Uterus (tissue), 4 donors: ENCODE results near the gene CRYBA4. TPM values are rescaled to one million over a fixed set of nuclear protein-coding genes. Genes with fewer than 3 reads are reported as not detected.

Experiments
- DNase-seq, 2 donors: peaks; one replicate each; pipeline ENCODE4 v3.0.0-alpha.2; 2019 to 2020
- H3K27ac ChIP-seq, 2 donors: fragments of 200-600 bp; sonication (generic); 1 replicate in 1 of 2; 2 replicates in 1 of 2; pipeline ENCODE4 v1.5.1; 2016 to 2018
- H3K27me3 ChIP-seq, 2 donors: fragments of 200-600 bp; sonication (generic); one replicate each; pipeline ENCODE4 v1.5.1; 2018 to 2019; ENCODE audit warnings: control low read depth in 1 of 2
- H3K36me3 ChIP-seq, 2 donors: fragments of 200-600 bp; sonication (generic); one replicate each; pipeline ENCODE4 v1.5.1; 2019; ENCODE audit warnings: control low read depth in 1 of 2
- H3K4me1 ChIP-seq, 2 donors: fragments of 200-600 bp; sonication (generic); one replicate each; pipeline ENCODE4 v1.5.1; 2018 to 2019; ENCODE audit warnings: control low read depth in 1 of 2
- H3K4me3 ChIP-seq, 2 donors: fragments of 200-600 bp; sonication (generic); 1 replicate in 1 of 2; 2 replicates in 1 of 2; pipeline ENCODE4 v1.5.1; 2018 to 2019; ENCODE audit warnings: mild to moderate bottlenecking in 1 of 2
- H3K9me3 ChIP-seq, 2 donors: fragments of 200-600 bp; sonication (generic); one replicate each; pipeline ENCODE4 v1.5.1; 2019; ENCODE audit warnings: control low read depth in 1 of 2
- CTCF ChIP-seq, 4 experiments: fragments of 200-600 bp in 2 of 4; fragments of 450-650 bp in 2 of 4; sonication (generic) in 2 of 4; IDR thresholded peaks; one replicate each; pipeline ENCODE4 v1.5.1; 2016 to 2019; ENCODE audit warnings: antibody characterized with exemption in 4 of 4, mild to moderate bottlenecking in 2 of 4, moderate library complexity in 1 of 4
- POLR2A ChIP-seq, 2 donors: fragments of 450-650 bp; IDR thresholded peaks; one replicate each; pipeline ENCODE4 v1.6.1; 2016; ENCODE audit warnings: antibody characterized with exemption in 2 of 2, mild to moderate bottlenecking in 1 of 2, moderate library complexity in 1 of 2
- intact Hi-C: fragments of 100-400 bp; cut with DNase I; formaldehyde crosslinking; loops from one replicate; pipeline ENCODE4 v1.15.1; 2023; ENCODE audit warnings: low total_unique reads
- total RNA-seq, 4 donors: library from RNA; depleted of rRNA in 3 of 4; stranded (reverse); fragments of >200 nt in 3 of 4; gene quantifications; one replicate each; pipeline versions ENCODE4 v1.1.0 to v1.2.4, GENCODE V29; 2014 to 2023
- donor health status: DM: yes; HTN: yes; CAD: no.

The CRYBA4 gene
- total RNA-seq, 4 donors from 2014 or later = not detected

GRCh38 chr22:26585104-26585790 lies 36.5 kb upstream of the CRYBA4 start:
- H3K9me3 ChIP-seq = no peaks in the 10 kb centered on the region
- H3K4me1 ChIP-seq = no peaks in the 10 kb centered on the region
- intact Hi-C loops = no loop called here
- peak; percentile 19 to 32 for DNase-seq
- H3K4me3 ChIP-seq = no peak overlapping the region
- no peaks in the 10 kb centered on the region for H3K36me3 ChIP-seq
- TF ChIP-seq CTCF (IDR thresholded peaks at IDR 0.05) = no peak
- TF ChIP-seq POLR2A (IDR thresholded peaks at IDR 0.05) = no peak
- no peak overlapping the region for H3K27ac ChIP-seq
- H3K27me3 ChIP-seq = no peaks in the 10 kb centered on the region

- DNase-seq = peak in 1 of 2 donors; percentile 34
- Histone ChIP-seq H3K4me3 (no peak overlapping the region), H3K36me3 (no peaks in the 10 kb centered on the region), H3K27ac (peak overlapping the region; percentile 40 to 65), H3K4me1 (peaks cover 0 to 6% of the 10 kb centered on the region in 2 donors), H3K27me3 (no peaks in the 10 kb centered on the region), H3K9me3 (no peaks in the 10 kb centered on the region)
- intact Hi-C loops = no loop called here
- no peak for TF ChIP-seq POLR2A (IDR thresholded peaks at IDR 0.05)
- TF ChIP-seq CTCF (IDR thresholded peaks at IDR 0.05) = no peak
Observed at GRCh38 chr22:26586556-26587325, 35.0 kb upstream of the CRYBA4 start.

GRCh38 chr22:26587991-26588613 lies 33.7 kb upstream of the CRYBA4 start:
- H3K27ac ChIP-seq = no peak overlapping the region
- no peak overlapping the region for H3K4me3 ChIP-seq
- no peaks in the 10 kb centered on the region for H3K9me3 ChIP-seq
- intact Hi-C loops = no loop called here
- H3K36me3 ChIP-seq = no peaks in the 10 kb centered on the region
- H3K4me1 ChIP-seq = peaks cover 0 to 6% of the 10 kb centered on the region in 2 donors
- DNase-seq = no peak
- TF ChIP-seq POLR2A (IDR thresholded peaks at IDR 0.05) (no peak), CTCF (IDR thresholded peaks at IDR 0.05) (no peak)
- H3K27me3 ChIP-seq = no peaks in the 10 kb centered on the region

DNA sequence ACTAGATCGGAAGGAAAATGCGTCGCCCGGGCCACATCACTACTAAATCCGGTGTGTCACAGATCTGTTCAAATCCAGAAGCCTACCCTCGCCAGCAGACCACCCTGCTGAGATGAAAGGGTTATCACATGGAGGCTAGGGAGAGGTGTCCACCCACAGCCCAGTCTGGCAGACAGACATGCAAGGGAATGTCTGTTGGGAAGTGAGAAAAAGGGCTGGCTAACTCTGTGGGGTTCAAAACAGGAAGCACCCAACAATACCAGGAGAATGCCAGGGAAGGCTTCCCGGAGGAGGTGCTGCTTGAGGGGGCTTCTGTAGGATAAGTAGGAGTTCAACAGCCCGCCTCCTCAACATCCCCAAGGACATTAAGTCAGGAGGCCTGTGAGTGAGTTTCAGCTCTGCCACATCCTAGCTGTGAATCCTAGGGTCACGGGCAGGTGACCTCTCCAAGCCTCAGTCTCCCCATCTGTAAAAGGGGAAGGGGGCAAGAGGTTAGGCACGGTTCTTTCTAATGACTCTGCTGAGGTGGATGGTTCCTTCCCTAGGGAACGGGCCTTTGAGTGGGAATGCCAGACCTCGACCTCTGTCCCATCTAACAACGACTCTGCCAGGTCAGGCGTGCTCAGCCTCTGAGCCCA lies 32.9 kb upstream of the CRYBA4 start:
- no peaks in the 10 kb centered on the region for H3K9me3 ChIP-seq
- TF ChIP-seq CTCF (IDR thresholded peaks at IDR 0.05) (no peak), POLR2A (IDR thresholded peaks at IDR 0.05) (no peak)
- peaks cover 0 to 6% of the 10 kb centered on the region in 2 donors for H3K4me1 ChIP-seq
- H3K4me3 ChIP-seq = peak overlapping the region; percentile 37 to 99
- no peaks in the 10 kb centered on the region for H3K36me3 ChIP-seq
- no peaks in the 10 kb centered on the region for H3K27me3 ChIP-seq
- H3K27ac ChIP-seq = peak overlapping the region; percentile 56 to 88
- no peak for DNase-seq
- intact Hi-C loops = no loop called here
